Ovary (tissue), 9 donors: Measurements from ENCODE around the gene ZCCHC17. TPM values are rescaled to one million over a fixed set of nuclear protein-coding genes. Genes with fewer than 3 reads are reported as not detected.

Experiments used
- DNase-seq, 5 donors: peaks; one replicate each; pipeline ENCODE4 v3.0.0-alpha.2; 2019 to 2020
- H3K27ac ChIP-seq, 2 donors: fragments of 200-600 bp; one replicate each; pipeline versions ENCODE4 v1.5.1 to v1.8.0; 2019 to 2022
- H3K27me3 ChIP-seq: fragments of 200-600 bp; one replicate; pipeline ENCODE4 v1.8.0; 2022
- H3K36me3 ChIP-seq: fragments of 200-600 bp; sonication (generic); one replicate; pipeline ENCODE4 v1.5.1; 2019
- H3K4me1 ChIP-seq: one replicate; pipeline ENCODE4 v1.8.1; 2013; ENCODE audit warnings: mild to moderate bottlenecking, moderate library complexity; ENCODE audit not compliant: insufficient read depth
- H3K4me3 ChIP-seq: fragments of 200-600 bp; sonication (generic); one replicate; pipeline ENCODE4 v1.5.1; 2017
- H3K9me3 ChIP-seq, 2 donors: fragments of 200-600 bp in 1 of 2; sonication (generic) in 1 of 2; one replicate each; pipeline versions ENCODE4 v1.5.1 to v1.8.1; 2013 to 2019; ENCODE audit warnings: mild to moderate bottlenecking in 1 of 2, moderate library complexity in 1 of 2
- CTCF ChIP-seq, 3 donors: fragments of 450-650 bp in 2 of 3; fragments of 200-600 bp in 1 of 3; IDR thresholded peaks; one replicate each; pipeline versions ENCODE4 v1.5.1 to v1.8.0; 2016 to 2022; ENCODE audit warnings: antibody characterized with exemption in 3 of 3, mild to moderate bottlenecking in 1 of 3
- EP300 ChIP-seq: sonication (generic); formaldehyde crosslinking; IDR thresholded peaks from one replicate; pipeline ENCODE4 v1.6.1; 2017; ENCODE audit warnings: antibody characterized with exemption
- POLR2A ChIP-seq: fragments of 450-650 bp; IDR thresholded peaks from one replicate; pipeline ENCODE4 v1.6.1; 2017; ENCODE audit warnings: antibody characterized with exemption, mild to moderate bottlenecking, moderate library complexity
- WGBS, 3 donors: extraction: QIAGEN DNeasy Blood & Tissue Kit in 1 of 3; methylation state at CpG; one replicate each; pipeline versions ENCODE4 v1.1.5 to v1.1.7; 2013 to 2017; 5-methylcytosine and 5-hydroxymethylcytosine counted together
- intact Hi-C, 4 donors: fragments of 100-400 bp; cut with DNase I; formaldehyde crosslinking; loops; one replicate each; pipeline versions ENCODE4 v1.11.0 to v1.15.1; 2022 to 2023
- polyA plus RNA-seq, 2 donors: library from polyadenylated mRNA; stranded (reverse); fragments of 200-250 nt in 1 of 2; fragments of 350-450 nt in 1 of 2; fragmentation: Illumina TruSeq in 1 of 2; extraction: RNeasy Lipid Tissue Mini Kit (QIAGEN cat#74804) in 1 of 2; gene quantifications; one replicate each; pipeline ENCODE4 v1.2.3, GENCODE V29; 2013 to 2014
- total RNA-seq, 7 donors: library from RNA; depleted of rRNA in 2 of 7; stranded (reverse); fragments of >200 nt in 2 of 7; fragmentation: NEBNext Ultra II Directional in 3 of 7; extraction: Animal tissue kit (Norgen Biotek cat#: 25700) in 3 of 7; gene quantifications; one replicate each; pipeline versions ENCODE4 v1.1.0 to v1.2.4, GENCODE V29; 2016 to 2023
- donor health status: DM: no; HTN: no; CAD: no; lungs with moderate emphysema.
- donor health status: DM: no; HTN: no; CAD: no.
- donor health status: Bipolar disorder and iron deficiency.
- donor health status: DM: yes; HTN: yes; CAD: no.
- donor health status: DM: no; HTN: no; CAD: no.
- donor health status: DM: yes; HTN: yes; CAD: no.

ZCCHC17 gene
- total and polyA plus RNA-seq, 9 donors, result 16.0 to 48.5 (median 23.0) TPM

- DNase-seq, result no peak
- Histone ChIP-seq H3K4me3 (no peak overlapping the region), H3K27ac (no peak overlapping the region), H3K9me3 (no peaks in the 10 kb centered on the region), H3K4me1 (peaks cover 7% of the 10 kb centered on the region), H3K36me3 (no peaks in the 10 kb centered on the region), H3K27me3 (no peaks in the 10 kb centered on the region)
- no peak for TF ChIP-seq CTCF (IDR thresholded peaks at IDR 0.05)
- no peak for TF ChIP-seq POLR2A
- TF ChIP-seq EP300, result no peak
- intact Hi-C loops, result no loop called here
- 90 to 91% (median 90%) methylated on average over 3 of the region's 3 CpGs for WGBS, 3 donors
These were observed 80.6 kb downstream of the ZCCHC17 start for GRCh38 chr1:31377364-31377863.

GRCh38 chr1:31378001-31378400 lies 81.2 kb downstream of the ZCCHC17 start:
- no peak for DNase-seq
- no peaks in the 10 kb centered on the region for H3K9me3 ChIP-seq
- TF ChIP-seq POLR2A (no peak), EP300 (no peak), CTCF (IDR thresholded peaks at IDR 0.05) (no peak)
- intact Hi-C loops, result no loop called here
- peaks cover 7% of the 10 kb centered on the region for H3K4me1 ChIP-seq
- no peaks in the 10 kb centered on the region for H3K36me3 ChIP-seq
- H3K4me3 ChIP-seq, result no peak overlapping the region
- no peaks in the 10 kb centered on the region for H3K27me3 ChIP-seq
- no peak overlapping the region for H3K27ac ChIP-seq

DNA sequence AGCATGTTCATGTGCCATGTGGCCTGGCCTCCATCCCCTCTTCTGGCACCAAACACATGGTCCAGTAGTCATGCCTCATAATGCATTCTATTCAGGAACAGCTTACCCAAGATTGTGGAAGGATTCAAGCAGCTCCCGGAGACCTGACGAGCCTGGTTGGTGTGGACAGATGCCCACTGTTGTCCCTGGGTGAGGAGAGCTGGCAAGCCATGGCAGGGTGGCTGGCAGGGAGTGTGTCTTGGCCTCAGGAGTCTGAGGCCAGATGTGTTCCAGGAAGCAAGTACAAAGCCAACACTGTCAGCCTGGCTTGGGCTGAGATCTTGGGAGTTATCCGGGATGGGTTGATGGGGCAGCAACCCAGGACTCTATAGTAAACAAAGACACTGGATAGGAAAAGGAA lies 83.3 kb downstream of the ZCCHC17 start:
- intact Hi-C loops, result no loop called here
- WGBS, 3 donors, result 76 to 88% (median 83%) methylated on average over 3 of the region's 3 CpGs
- no peaks in the 10 kb centered on the region for H3K4me1 ChIP-seq
- no peaks in the 10 kb centered on the region for H3K27me3 ChIP-seq
- no peaks in the 10 kb centered on the region for H3K36me3 ChIP-seq
- TF ChIP-seq POLR2A, result no peak
- no peak for TF ChIP-seq EP300
- no peak for TF ChIP-seq CTCF (IDR thresholded peaks at IDR 0.05)
- DNase-seq, result no peak
- no peak overlapping the region for H3K27ac ChIP-seq
- no peaks in the 10 kb centered on the region for H3K9me3 ChIP-seq
- no peak overlapping the region for H3K4me3 ChIP-seq

DNA sequence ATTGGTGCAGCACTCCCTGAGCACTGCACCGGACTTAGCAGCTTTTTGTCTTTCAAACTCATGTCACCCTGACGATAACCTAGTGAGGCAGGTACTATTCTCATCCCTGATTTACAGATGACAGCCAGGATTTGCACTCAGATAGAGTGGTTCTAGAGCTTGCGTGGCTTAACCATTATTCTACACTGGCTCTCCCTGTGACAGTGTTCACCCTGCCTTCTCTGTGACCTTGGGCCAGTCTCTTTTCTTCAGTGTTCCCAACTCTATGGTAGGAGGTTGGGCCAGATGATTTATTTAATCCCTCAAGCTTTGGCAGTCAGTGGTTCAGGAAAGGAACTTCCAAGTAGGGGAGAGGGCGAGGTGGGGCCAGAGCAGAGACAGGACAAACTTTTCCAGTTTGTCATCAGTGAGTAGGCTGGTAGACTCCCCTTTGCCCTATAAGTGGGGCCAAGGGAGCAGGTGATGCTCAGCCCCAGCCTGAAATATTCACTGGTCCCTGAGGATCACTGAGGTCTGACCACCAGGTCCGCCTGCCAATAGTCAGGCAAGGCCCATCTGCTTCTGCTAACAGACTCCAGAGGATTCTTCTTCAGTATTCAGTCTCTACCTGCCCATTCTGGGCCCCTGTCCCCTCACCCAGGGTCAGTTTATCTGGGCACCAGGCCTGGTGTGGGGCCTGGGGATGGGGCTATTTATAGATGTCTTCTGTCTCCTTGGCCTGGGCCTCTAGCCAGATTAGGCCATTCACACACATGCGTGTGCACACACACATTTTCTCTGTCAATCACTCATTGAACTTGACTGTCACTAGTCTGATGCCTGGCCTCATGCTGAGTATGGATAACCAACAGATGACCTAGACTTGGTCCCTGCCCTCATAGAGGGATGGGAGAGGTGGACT lies 84.8 kb downstream of the ZCCHC17 start:
- Histone ChIP-seq H3K9me3 (no peaks in the 10 kb centered on the region), H3K27ac (no peak overlapping the region), H3K4me3 (no peak overlapping the region), H3K36me3 (no peaks in the 10 kb centered on the region), H3K27me3 (no peaks in the 10 kb centered on the region), H3K4me1 (no peaks in the 10 kb centered on the region)
- intact Hi-C loops, result no loop called here
- TF ChIP-seq POLR2A, result no peak
- TF ChIP-seq EP300, result no peak
- TF ChIP-seq CTCF (IDR thresholded peaks at IDR 0.05), result no peak
- DNase-seq, result no peak
- WGBS, 3 donors, result 77 to 78% (median 78%) methylated on average over 6 of the region's 6 CpGs
